ENCODE measurements around the gene PIH1D1. TPM values are rescaled to one million over a fixed set of nuclear protein-coding genes. Genes with fewer than 3 reads are reported as not detected.
"Not testable (repeated sequence)": the region's sequence is repeated elsewhere in the genome, so short reads cannot be mapped to it uniquely, and the experiment has no call there.

PIH1D1 gene
- total RNA-seq, 1 donor from 2014 or later, result 73.2 TPM

GRCh38 chr19:49486710-49487276 lies 35.2 kb upstream of the PIH1D1 start:
- intact Hi-C loops (cut with DNase I), result no loop called here
- no peak for DNase-seq (ENCODE audit: low spot score)
- ATAC-seq, result no peak

DNA sequence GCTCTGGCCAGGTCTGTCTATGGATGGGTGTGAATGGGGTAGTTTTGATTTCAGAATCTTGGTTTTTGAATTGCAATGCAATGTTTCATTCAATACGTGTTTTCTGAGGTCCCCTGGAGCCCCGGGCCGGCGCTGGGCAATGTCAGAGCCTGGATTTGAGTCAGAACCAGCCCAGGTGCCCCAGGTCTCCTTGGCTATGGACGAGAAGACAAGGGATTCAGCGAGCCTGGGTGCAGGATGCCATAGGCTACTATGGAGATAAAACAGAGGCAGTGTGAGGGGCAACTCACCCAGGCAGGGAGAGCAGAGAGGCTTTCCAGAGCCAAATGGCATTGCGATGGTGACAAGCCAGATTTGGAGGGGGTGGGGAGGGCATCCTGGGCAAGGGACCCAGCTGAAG lies 34.6 kb upstream of the PIH1D1 start:
- intact Hi-C loops (cut with DNase I), result no loop called here
- ATAC-seq, result no peak

DNA sequence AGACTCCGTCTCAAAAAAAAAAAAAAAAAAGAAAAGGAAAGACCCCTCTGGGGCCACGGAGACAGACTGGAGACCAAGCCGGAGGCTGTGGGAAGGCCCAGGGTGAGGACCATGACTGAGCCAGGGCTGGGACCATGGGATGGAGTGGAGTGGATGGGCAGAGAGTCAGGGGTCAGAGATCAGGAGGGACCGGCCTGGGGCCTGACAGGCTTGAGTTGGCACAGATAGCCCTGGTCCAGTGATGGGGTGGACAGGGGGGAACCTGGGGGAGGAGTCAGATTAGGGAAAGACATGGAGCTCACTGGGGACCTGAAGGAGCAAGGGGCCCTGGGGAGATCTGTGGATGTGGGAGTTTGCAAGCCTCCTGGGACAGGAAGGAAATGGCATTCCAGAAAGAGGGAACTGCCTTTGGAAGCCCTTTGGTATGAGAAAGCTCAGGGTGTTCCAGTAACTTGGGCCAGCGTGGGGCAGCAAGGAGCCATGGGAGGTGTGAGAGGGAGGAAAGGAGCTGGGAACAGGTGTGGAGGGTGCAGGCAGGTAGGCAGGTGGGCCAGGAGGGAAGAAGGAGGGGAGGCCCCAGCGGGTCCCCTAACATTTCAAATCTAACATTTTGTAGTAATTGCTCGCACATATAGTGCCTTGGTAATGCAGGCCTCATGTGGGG lies 29.5 kb upstream of the PIH1D1 start:
- no peak for ATAC-seq
- intact Hi-C loops (cut with DNase I), result no loop called here

More for the DNA sequence above, 34.6 kb upstream of the PIH1D1 start:
- no peak for DNase-seq (ENCODE audit: low spot score)

GRCh38 chr19:49479975-49480628 lies 28.5 kb upstream of the PIH1D1 start:
- no peak for DNase-seq (ENCODE audit: low spot score)
- intact Hi-C loops (cut with DNase I), result no loop called here
- no peak for ATAC-seq

More for the DNA sequence above, 29.5 kb upstream of the PIH1D1 start:
- DNase-seq (ENCODE audit: low spot score), result no peak

DNA sequence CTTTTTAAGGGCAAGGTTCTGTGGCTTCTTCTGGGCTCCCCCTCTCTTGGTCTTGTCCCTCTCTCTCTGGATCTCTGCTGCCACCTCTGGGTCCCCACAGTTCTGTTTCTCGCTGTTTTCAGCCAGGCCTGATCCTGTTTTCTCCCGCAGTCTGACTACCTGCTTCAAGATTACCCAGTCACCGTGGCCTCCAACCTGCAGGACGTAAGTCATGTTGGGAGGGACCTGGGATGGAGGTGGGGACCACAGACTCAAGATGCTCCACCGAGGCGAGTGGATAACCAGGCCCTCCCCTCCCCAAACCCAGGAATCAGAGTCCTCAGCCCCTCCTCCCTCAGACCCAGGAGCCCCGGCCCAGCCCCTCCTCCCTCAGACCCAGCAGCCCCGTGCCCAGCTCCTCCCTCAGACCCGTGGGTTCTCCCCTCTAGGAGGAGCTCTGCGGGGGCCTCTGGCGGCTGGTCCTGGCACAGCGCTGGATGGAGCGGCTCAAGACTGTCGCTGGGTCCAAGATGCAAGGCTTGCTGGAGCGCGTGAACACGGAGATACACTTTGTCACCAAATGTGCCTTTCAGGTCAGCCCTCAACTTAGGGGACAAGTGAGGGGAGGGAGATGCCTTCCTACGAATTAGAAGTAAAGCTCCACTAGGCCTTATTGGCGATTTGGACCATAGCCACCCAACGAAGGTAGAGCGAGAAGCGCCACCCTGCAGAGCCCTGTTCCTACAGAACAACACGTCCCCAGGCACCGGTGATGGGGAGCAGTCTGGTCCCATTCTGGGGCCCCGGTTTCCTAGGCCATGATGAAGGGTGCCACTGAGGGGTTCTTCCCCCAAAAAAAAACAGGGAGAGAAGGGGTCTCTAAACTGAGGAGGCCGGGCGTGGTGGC lies 24.6 kb upstream of the PIH1D1 start:
- ATAC-seq, result peak; percentile 47
- DNase-seq (ENCODE audit: low spot score), result no peak
- intact Hi-C loops (cut with DNase I), result no loop called here

DNA sequence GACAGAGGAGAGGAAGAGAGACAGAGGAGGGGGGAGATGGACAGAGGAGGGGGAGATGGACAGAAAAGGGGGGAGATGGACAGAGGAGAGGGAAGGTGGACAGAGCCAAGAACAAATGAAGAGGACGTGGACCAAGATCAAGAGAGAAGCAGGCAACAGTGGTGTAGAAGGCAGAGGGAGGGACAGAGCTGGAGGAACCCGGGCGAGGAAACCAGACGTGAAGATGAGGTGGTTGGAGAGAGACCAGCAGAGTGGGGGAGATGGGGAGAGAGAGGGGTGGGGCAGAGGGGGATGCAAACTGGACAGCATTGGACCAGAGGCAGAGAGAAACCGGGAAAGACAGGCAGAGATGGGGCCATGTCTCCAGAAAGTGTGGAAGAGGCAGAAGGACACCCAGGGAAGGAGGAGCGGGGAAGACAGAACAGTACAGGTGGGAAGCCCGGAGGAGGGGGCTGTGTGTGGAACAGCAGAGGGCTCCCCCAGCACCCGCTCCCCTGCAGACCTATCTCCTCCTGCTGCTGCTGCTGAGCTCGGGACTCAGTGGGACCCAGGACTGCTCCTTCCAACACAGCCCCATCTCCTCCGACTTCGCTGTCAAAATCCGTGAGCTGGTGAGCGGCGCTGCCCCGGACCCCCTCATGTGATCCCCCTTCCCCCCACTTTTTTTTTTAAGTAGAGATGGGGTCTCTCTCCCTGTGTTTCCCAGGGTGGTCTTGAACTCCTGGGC lies 23.7 kb upstream of the PIH1D1 start:
- intact Hi-C loops (cut with DNase I), result no loop called here
- ATAC-seq (peak; percentile 7), DNase-seq (ENCODE audit: low spot score) (no peak)

GRCh38 chr19:49474542-49474924 lies 22.9 kb upstream of the PIH1D1 start:
- no peak for DNase-seq (ENCODE audit: low spot score)
- intact Hi-C loops (cut with DNase I), result no loop called here
- peak; percentile 2 for ATAC-seq

- ATAC-seq, result peak; percentile 80
- intact Hi-C loops (cut with DNase I), result no loop called here
- DNase-seq (ENCODE audit: low spot score), result peak; percentile 88
Measured at GRCh38 chr19:49473868-49474541, 22.4 kb upstream of the PIH1D1 start, which contains the start of gene FLT3LG. Gene FLT3LG (plus strand): TSS chr19:49474215. CDS start chr19:49474640, 425 bp downstream.

DNA sequence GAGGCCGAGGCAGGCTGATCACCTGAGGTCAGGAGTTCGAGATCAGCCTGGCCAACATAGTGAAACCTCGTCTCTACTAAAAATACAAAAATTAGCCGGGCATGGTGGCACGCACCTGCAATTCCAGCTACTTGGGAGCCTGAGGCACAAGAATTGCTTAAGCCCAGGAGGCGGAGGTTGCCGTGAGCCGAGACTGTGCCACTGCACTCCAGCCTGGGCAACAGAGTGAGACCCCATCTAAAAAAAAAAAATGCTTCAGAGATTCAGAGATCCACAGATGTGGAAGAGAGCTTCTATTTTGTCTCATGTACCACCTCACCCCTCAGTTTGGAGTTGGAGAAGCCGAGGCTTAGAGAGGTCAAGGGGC lies 21.9 kb upstream of the PIH1D1 start:
- intact Hi-C loops (cut with DNase I); ATAC-seq; DNase-seq (ENCODE audit: low spot score): not testable (repeated sequence)

- intact Hi-C loops (cut with DNase I), result no loop called here
- no peak for ATAC-seq
- DNase-seq (ENCODE audit: low spot score), result no peak
Measured at GRCh38 chr19:49472936-49473335, 21.3 kb upstream of the PIH1D1 start.

DNA sequence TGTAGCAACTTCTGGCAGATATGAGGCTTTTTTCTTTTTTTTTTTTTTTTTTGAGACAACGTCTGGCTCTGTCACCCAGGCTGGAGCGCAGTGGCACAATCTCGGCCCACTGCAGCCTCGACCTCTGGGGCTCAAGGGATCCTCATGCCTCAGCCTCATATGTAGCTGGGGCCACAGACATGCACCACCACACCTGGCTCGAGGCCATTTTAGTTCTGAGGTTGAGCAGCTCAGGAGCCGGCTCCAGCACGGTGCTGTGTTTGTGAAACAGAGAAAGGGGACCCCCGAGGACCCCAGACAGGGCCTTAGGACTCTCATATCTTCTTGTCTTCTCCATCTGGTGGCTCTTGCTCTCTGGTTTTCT lies 19.0 kb upstream of the PIH1D1 start:
- intact Hi-C loops (cut with DNase I), result no loop called here
- ATAC-seq (no peak), DNase-seq (ENCODE audit: low spot score) (no peak)

GRCh38 chr19:49469828-49470614 lies 18.4 kb upstream of the PIH1D1 start:
- ATAC-seq, result no peak
- intact Hi-C loops (cut with DNase I), result no loop called here
- no peak for DNase-seq (ENCODE audit: low spot score)

DNA sequence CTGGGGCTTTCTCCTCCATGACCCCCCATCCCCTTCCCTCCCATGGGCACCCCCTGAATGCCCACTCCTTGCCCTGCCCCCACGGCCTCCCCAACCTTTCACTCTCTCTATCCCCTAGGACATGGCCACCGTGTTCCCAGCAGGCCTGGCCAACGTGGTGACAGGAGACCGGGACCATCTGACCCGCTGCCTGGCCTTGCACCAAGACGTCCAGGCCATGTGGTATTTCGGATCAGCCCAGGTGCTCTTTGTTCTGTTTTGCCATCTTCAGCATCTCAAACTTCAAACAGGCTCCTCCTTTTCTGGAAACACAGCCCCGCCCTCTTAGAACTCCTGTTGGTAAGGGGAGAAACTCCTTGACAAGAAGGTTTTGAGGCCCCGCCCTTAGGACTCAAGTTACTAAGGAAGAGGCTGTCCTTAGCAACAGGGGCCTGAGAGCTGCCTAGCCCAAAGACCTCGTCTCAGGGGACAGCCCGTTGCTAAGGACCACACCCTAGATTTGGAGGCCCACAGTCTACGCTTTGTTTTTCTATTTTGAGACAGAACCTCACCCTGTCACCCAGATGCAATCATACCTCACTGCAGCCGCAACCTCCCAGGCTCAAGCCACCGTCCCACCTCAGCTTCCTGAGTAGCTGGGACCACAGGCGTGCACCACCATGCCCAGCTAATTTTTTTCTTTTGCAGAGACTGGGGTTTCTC lies 17.3 kb upstream of the PIH1D1 start:
- peak; percentile 81 for DNase-seq (ENCODE audit: low spot score)
- peak; percentile 89 for ATAC-seq
- intact Hi-C loops (cut with DNase I), result no loop called here

- intact Hi-C loops (cut with DNase I), result no loop called here
- no peak for DNase-seq (ENCODE audit: low spot score)
- ATAC-seq, result no peak
Measured at GRCh38 chr19:49468199-49468598, 16.6 kb upstream of the PIH1D1 start.

DNA sequence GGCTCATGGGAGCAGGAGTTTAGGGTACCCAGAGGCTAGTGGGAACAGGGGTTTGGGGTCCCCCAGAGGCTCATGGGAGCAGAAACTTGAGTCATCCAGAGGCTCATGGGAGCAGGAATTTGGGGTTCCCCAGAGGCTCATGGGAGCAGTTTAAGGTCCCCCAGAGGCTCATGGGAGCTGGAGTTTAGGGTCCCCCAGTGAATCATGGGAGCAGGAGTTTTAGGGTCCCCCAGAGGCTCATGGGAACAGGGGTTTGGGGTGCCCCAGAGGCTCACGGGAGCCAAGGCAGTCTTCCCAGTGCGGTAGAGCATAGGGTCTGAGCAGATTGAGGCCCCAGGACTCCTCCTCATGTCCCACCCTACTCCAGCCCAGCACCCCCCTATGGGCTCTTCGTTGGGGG lies 13.8 kb upstream of the PIH1D1 start:
- ATAC-seq (no peak), DNase-seq (ENCODE audit: low spot score) (no peak)
- intact Hi-C loops (cut with DNase I), result no loop called here

GRCh38 chr19:49463960-49464740 lies 12.5 kb upstream of the PIH1D1 start:
- no peak for DNase-seq (ENCODE audit: low spot score)
- intact Hi-C loops (cut with DNase I), result no loop called here
- ATAC-seq, result no peak
